ENCODE measurements around the gene HOXB7.

DNA sequence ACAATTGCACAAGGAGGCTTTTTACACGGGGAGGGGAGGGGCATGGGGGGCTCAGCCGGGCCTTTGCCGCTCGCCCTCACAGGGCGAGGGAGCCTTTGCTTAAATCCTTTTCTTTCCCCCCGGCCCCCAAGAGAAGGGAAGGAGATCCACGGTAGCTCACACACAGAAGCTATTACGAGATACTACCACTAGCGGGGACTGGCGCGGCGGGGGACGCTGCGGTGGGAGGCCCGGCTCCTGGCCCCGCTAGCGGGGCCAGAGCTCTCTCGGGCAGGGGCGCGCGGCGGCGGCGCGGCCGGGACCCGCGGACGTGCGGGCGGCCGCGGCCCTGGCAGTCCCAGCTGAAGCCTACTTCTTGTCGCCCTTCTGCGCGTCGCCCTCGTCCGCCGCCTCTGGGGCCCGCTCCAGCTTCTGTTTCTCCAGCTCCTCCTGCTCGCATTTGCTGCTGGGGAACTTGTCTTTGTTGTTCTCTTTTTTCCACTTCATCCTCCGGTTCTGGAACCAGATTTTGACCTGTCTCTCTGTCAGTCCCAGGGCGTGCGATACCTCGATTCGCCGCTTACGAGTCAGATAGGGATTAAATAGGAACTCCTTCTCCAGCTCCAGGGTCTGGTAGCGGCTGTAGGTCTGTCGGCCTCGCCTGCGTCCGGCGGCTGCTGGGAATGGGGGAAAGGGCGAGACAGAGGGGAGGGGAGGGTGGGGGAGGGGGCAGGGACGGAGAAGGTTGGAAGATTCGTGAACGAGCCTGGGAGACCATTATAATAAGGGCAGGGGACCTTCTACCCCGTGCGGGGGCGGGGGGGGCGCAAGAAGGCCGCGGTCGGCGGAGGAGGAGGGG, 2.3 kb upstream of the HOXB7 start:
- TF ChIP-seq, protein P1, sequence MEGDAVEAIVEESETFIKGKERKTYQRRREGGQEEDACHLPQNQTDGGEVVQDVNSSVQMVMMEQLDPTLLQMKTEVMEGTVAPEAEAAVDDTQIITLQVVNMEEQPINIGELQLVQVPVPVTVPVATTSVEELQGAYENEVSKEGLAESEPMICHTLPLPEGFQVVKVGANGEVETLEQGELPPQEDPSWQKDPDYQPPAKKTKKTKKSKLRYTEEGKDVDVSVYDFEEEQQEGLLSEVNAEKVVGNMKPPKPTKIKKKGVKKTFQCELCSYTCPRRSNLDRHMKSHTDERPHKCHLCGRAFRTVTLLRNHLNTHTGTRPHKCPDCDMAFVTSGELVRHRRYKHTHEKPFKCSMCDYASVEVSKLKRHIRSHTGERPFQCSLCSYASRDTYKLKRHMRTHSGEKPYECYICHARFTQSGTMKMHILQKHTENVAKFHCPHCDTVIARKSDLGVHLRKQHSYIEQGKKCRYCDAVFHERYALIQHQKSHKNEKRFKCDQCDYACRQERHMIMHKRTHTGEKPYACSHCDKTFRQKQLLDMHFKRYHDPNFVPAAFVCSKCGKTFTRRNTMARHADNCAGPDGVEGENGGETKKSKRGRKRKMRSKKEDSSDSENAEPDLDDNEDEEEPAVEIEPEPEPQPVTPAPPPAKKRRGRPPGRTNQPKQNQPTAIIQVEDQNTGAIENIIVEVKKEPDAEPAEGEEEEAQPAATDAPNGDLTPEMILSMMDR (conservative IDR thresholded peaks at IDR 0.05) = peak; percentile 22; the same call in 1 of the 2 replicates
- no peak for TF ChIP-seq EZH2 (IDR thresholded peaks at IDR 0.05; ENCODE audit: low read depth)
